Esophagus muscularis mucosa (tissue), 4 donors: ENCODE data around the gene HEATR5A. TPM values are rescaled to one million over a fixed set of nuclear protein-coding genes. Genes with fewer than 3 reads are reported as not detected.

Experiments
- DNase-seq: peaks from one replicate; pipeline ENCODE4 v3.0.0-alpha.2; 2017; ENCODE audit errors: extremely low spot score
- H3K27ac ChIP-seq, 4 donors: fragments of 200-600 bp; sonication (generic); replicated peaks in 1 of 4; 1 replicate in 3 of 4; 2 replicates in 1 of 4; pipeline ENCODE4 v1.5.1; 2016 to 2019; ENCODE audit warnings: mild to moderate bottlenecking in 1 of 4
- H3K27me3 ChIP-seq, 4 donors: fragments of 200-600 bp; sonication (generic); one replicate each; pipeline versions ENCODE4 v1.5.1 to v1.6.0; 2016 to 2019
- H3K36me3 ChIP-seq, 4 donors: fragments of 200-600 bp; sonication (generic); one replicate each; pipeline ENCODE4 v1.5.1; 2016 to 2019
- H3K4me1 ChIP-seq, 4 donors: fragments of 200-600 bp; sonication (generic); one replicate each; pipeline ENCODE4 v1.5.1; 2016 to 2019
- H3K4me3 ChIP-seq, 4 donors: fragments of 200-600 bp; sonication (generic); 1 replicate in 2 of 4; 2 replicates in 2 of 4; pipeline ENCODE4 v1.5.1; 2016 to 2019; ENCODE audit warnings: mild to moderate bottlenecking in 4 of 4, moderate library complexity in 1 of 4
- H3K9me3 ChIP-seq, 4 donors: fragments of 200-600 bp; sonication (generic); 1 replicate in 3 of 4; 2 replicates in 1 of 4; pipeline ENCODE4 v1.5.1; 2016 to 2019
- CTCF ChIP-seq, 3 experiments: fragments of 200-600 bp in 2 of 3; fragments of 450-650 bp in 1 of 3; sonication (generic) in 2 of 3; IDR thresholded peaks; one replicate each; pipeline ENCODE4 v1.5.1; 2017 to 2019; ENCODE audit warnings: antibody characterized with exemption in 3 of 3, mild to moderate bottlenecking in 2 of 3, moderate library complexity in 1 of 3
- EP300 ChIP-seq: sonication (generic); formaldehyde crosslinking; IDR thresholded peaks from one replicate; pipeline ENCODE4 v1.6.1; 2017; ENCODE audit warnings: antibody characterized with exemption
- POLR2A ChIP-seq: fragments of 450-650 bp; IDR thresholded peaks from one replicate; pipeline ENCODE4 v1.6.1; 2017; ENCODE audit warnings: antibody characterized with exemption, moderate library complexity, mild to moderate bottlenecking, low read depth
- POLR2AphosphoS5 ChIP-seq, 2 donors: sonication (generic); formaldehyde crosslinking; IDR thresholded peaks; one replicate each; pipeline ENCODE4 v1.6.1; 2017; ENCODE audit warnings: antibody characterized with exemption in 2 of 2
- WGBS: methylation state at CpG from one replicate; pipeline ENCODE4 v1.1.5; 2018; 5-methylcytosine and 5-hydroxymethylcytosine counted together
- intact Hi-C: fragments of 100-400 bp; cut with DNase I; formaldehyde crosslinking; loops from one replicate; pipeline ENCODE4 v1.15.1; 2023
- total RNA-seq, 4 donors: library from RNA; depleted of rRNA; stranded (reverse); fragments of >200 nt; gene quantifications; one replicate each; pipeline versions ENCODE4 v1.1.0 to v1.2.1, GENCODE V29; 2016

Gene HEATR5A
- total RNA-seq, 4 donors from 2014 or later = 24.1 to 38.2 (median 28.2) TPM

GRCh38 chr14:31395572-31396205, 24.7 kb downstream of the HEATR5A start:
- H3K36me3 ChIP-seq = peaks cover 0 to 82% (median 60%) of the 10 kb centered on the region in 4 donors
- H3K4me1 ChIP-seq = no peaks in the 10 kb centered on the region
- WGBS = 100% methylated on average over 4 of the region's 4 CpGs
- TF ChIP-seq EP300 (no peak), CTCF (IDR thresholded peaks at IDR 0.05) (no peak), POLR2AphosphoS5 (IDR thresholded peaks at IDR 0.05) (no peak), POLR2A (no peak)
- intact Hi-C loops = no loop called here
- DNase-seq = no peak
- H3K27ac ChIP-seq = no peak overlapping the region
- H3K4me3 ChIP-seq = no peak overlapping the region
- no peaks in the 10 kb centered on the region for H3K27me3 ChIP-seq
- no peaks in the 10 kb centered on the region for H3K9me3 ChIP-seq

- Histone ChIP-seq H3K36me3 (peaks cover 0 to 76% (median 58%) of the 10 kb centered on the region in 4 donors), H3K4me3 (no peak overlapping the region), H3K27ac (no peak overlapping the region), H3K9me3 (no peaks in the 10 kb centered on the region), H3K4me1 (peaks cover 0 to under 1% (median 0%) of the 10 kb centered on the region in 4 donors), H3K27me3 (no peaks in the 10 kb centered on the region)
- DNase-seq = no peak
- TF ChIP-seq POLR2A = no peak
- TF ChIP-seq CTCF (IDR thresholded peaks at IDR 0.05) = no peak
- TF ChIP-seq EP300 = no peak
- TF ChIP-seq POLR2AphosphoS5 (IDR thresholded peaks at IDR 0.05) = no peak
- WGBS = 68% methylated on average over 3 of the region's 3 CpGs
- intact Hi-C loops = no loop called here
Measured at GRCh38 chr14:31395119-31395518, 25.2 kb downstream of the HEATR5A start.

GRCh38 chr14:31391977-31392503, 28.3 kb downstream of the HEATR5A start:
- H3K4me3 ChIP-seq = no peak overlapping the region
- H3K36me3 ChIP-seq = peaks cover 7 to 54% (median 38%) of the 10 kb centered on the region in 4 donors
- intact Hi-C loops = no loop called here
- H3K9me3 ChIP-seq = no peaks in the 10 kb centered on the region
- no peaks in the 10 kb centered on the region for H3K27me3 ChIP-seq
- TF ChIP-seq EP300 = no peak
- no peak for TF ChIP-seq CTCF (IDR thresholded peaks at IDR 0.05)
- DNase-seq = no peak
- H3K27ac ChIP-seq = no peak overlapping the region
- peaks cover 4 to 20% (median 11%) of the 10 kb centered on the region in 4 donors for H3K4me1 ChIP-seq

DNA sequence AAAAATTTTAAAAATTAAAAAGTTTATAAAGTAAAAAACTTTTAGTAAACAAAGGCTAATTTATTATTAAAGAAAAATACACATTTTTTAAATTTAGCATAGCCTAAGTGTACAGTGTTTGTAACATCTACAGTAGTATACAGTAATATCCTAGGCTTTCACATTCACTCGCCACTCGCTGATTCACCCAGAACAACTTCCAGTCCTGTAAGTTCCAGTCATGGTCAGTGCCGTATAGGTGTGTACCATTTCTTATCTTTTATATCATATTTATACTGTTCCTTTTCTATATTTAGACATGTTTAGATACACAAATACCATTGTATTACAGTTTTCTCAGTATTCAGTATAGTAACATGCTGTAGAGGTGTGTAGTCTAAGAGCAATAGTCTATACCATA, 28.9 kb downstream of the HEATR5A start:
- H3K27me3 ChIP-seq = no peaks in the 10 kb centered on the region
- intact Hi-C loops = no loop called here
- peaks cover 4 to 20% (median 11%) of the 10 kb centered on the region in 4 donors for H3K4me1 ChIP-seq
- peaks cover 11 to 49% (median 36%) of the 10 kb centered on the region in 4 donors for H3K36me3 ChIP-seq
- DNase-seq = no peak
- no peaks in the 10 kb centered on the region for H3K9me3 ChIP-seq
- H3K4me3 ChIP-seq = no peak overlapping the region
- H3K27ac ChIP-seq = no peak overlapping the region
- no peak for TF ChIP-seq EP300
- no peak for TF ChIP-seq POLR2AphosphoS5 (IDR thresholded peaks at IDR 0.05)
- no peak for TF ChIP-seq CTCF (IDR thresholded peaks at IDR 0.05)
- WGBS = 95% methylated on average over 3 of the region's 3 CpGs

- intact Hi-C loops = no loop called here
- H3K4me3 ChIP-seq = no peak overlapping the region
- no peaks in the 10 kb centered on the region for H3K27me3 ChIP-seq
- H3K4me1 ChIP-seq = peaks cover 4 to 20% (median 11%) of the 10 kb centered on the region in 4 donors
- 62% methylated on average over 2 of the region's 2 CpGs for WGBS
- peak overlapping the region in 1 of 4 donors; percentile 44 for H3K27ac ChIP-seq
- TF ChIP-seq CTCF (IDR thresholded peaks at IDR 0.05) (no peak), POLR2AphosphoS5 (IDR thresholded peaks at IDR 0.05) (no peak), POLR2A (no peak), EP300 (no peak)
- no peaks in the 10 kb centered on the region for H3K9me3 ChIP-seq
- peaks cover 11 to 54% (median 39%) of the 10 kb centered on the region in 4 donors for H3K36me3 ChIP-seq
- no peak for DNase-seq
Measured at GRCh38 chr14:31389946-31390345, 30.4 kb downstream of the HEATR5A start.
